Activated T-cell treated with anti-CD3 and anti-CD28 coated beads for 4 hours (primary cell): ENCODE measurements around the gene EPHB3.
"Not testable (repeated sequence)": the region's sequence is repeated elsewhere in the genome, so short reads cannot be mapped to it uniquely, and the experiment has no call there.

Experiments used
- DNase-seq: peaks from one replicate; pipeline ENCODE4 v3.0.0-alpha.2; 2020

Gene EPHB3

GRCh38 chr3:184601576-184602371 lies 40.2 kb downstream of the EPHB3 start:
- DNase-seq, result no peak

- DNase-seq, result no peak
Observed at GRCh38 chr3:184602372-184603150, 41.0 kb downstream of the EPHB3 start.

GRCh38 chr3:184603151-184604030 lies 41.8 kb downstream of the EPHB3 start:
- DNase-seq, result no peak

- DNase-seq, result no peak
Observed at GRCh38 chr3:184604039-184604601, 42.5 kb downstream of the EPHB3 start.

- DNase-seq, result no peak
Observed at GRCh38 chr3:184604615-184605290, 43.2 kb downstream of the EPHB3 start.

DNA sequence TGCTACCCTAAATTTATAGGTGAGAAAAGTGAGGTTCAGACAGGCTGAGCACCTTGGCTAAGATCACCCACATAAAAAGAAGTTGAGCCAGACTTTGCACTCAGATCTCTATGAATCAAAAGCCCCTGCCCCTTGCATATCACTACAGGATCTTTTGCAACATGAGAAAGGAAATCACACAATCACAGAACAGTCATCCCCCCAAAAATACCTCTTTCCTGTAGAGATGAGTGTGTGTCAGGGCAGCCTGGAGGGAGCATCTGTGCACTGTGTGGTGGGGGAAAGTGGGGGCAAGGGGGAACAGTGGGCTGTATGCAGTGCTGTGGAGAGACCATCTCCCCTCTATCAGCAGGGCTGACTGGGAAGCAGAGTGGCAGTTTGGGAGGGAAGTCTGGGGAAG lies 46.6 kb downstream of the EPHB3 start:
- DNase-seq, result no peak

- DNase-seq, result no peak
Observed at GRCh38 chr3:184609476-184610244, 48.1 kb downstream of the EPHB3 start.

DNA sequence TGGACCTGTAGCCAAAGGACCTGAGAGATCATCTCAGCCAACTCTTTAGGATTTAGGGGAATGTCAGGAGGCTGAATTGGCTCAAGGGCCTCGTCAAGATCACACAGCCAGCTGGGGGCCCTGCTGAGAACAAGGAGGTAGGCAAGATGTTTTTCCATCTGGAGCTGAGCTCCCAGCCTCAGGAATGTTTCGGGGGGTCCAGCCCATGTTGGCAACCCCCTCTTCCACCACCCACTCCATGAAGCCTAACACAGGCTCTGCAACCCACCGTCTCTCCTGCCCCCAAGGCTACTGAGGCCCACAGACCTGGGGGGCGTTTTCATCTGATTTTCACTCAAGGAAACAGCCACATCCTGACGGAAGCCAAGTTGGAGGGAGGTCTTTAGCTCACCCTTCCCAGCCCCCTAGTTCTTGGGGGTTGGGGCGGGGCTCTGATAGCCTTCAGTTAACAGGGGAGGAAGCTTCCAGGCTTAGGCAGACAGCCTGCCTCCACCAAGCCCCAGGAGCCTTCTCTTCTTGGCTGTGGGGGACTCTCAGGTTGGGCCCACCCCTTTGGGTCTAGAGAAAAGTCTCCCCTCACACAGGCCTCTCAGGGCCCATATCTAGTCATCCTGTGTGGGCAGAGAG lies 48.8 kb downstream of the EPHB3 start:
- no peak for DNase-seq

DNA sequence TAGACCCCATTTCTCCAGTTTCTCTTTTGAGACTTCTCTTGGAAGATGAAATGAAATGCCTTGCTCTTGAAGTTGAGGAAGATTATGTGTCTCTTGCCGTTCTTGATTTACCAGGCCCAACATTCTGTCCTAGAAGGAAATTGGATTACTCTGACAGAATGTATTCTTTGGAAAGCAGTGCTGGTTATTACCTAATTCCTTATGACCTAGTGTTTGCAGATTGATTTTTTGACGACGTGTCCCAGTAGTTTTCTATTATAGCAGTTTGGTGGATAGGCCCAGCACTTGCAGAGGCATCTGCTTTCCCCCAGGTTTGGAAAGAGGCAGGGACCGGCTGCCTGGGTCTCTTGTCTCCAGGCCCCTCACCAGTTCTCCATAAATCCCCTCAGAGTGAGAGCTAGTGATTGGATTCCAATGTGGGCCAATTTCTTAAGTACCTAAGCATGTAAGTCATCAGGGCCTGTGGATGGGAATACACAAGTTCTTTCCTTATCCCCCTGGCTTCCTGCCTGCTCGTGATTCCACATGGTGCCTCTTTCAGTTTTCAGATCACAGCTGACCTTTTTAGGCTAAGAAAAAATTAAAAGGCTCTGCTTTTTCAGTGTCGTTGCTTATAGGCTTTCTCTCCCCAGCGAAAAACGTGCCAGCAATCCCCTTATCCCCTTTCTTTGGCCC lies 50.2 kb downstream of the EPHB3 start:
- no peak for DNase-seq

- DNase-seq, result no peak
Observed at GRCh38 chr3:184615396-184615795, 53.8 kb downstream of the EPHB3 start.

DNA sequence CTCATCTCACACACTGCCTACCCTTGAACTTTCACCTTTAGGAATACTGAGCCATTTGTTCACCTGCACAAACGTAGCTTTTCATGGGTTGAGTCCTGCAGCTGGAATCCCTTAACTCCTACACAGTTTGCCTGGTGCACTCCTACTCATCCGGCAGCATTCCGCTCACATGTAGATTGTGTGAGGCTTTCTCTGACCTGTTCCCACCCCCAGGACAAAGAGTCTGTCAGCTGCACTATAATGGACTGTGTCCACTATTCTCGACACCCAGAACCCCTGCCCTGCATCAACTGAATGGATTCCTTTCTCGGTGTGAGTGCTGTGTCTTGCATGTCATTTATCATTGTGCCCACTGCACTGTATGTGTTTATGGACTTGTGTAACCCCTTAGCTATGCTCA lies 54.9 kb downstream of the EPHB3 start:
- DNase-seq, result no peak

- DNase-seq, result not testable (repeated sequence)
Observed at GRCh38 chr3:184617306-184617705, 55.7 kb downstream of the EPHB3 start.

DNA sequence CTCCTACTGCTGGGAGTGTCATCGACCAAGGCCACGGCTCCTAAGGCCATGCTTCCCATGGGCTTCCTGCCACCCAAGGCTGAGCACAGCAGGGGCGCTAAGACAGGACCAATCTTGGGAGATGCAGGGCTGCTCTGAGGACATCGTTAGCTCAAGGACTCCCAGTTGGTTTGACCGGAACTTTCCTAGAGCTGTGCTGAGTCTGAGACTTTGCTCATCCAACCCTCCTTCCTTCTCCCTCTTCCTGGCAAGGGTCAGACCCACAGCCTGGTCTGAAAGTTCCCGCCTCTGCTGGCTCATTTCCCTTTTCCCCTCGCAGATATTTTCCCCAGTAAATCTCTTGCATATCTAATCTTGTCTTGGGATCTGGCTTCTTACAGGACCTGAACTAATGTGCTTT lies 57.2 kb downstream of the EPHB3 start:
- no peak for DNase-seq

DNA sequence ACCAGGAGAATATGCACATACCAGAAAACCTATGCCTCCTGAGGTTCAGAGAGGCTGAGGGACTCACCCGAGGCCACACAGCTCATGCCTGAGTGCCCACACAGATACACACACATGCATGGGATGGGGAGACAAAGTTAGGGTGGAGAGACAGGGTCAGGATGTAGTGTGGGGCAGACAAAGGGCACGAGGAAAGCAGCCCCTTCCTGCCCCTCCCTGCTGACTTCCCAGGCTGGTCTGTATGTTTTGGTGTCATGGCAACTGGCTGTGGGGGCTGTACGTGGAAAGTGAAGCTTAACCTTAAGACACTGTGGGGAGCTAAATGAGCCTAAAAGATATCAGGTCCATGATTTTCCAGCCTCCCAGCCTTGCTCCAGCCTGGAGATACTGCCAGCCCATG lies 57.8 kb downstream of the EPHB3 start:
- DNase-seq, result no peak

GRCh38 chr3:184619787-184620430 lies 58.3 kb downstream of the EPHB3 start:
- no peak for DNase-seq

DNA sequence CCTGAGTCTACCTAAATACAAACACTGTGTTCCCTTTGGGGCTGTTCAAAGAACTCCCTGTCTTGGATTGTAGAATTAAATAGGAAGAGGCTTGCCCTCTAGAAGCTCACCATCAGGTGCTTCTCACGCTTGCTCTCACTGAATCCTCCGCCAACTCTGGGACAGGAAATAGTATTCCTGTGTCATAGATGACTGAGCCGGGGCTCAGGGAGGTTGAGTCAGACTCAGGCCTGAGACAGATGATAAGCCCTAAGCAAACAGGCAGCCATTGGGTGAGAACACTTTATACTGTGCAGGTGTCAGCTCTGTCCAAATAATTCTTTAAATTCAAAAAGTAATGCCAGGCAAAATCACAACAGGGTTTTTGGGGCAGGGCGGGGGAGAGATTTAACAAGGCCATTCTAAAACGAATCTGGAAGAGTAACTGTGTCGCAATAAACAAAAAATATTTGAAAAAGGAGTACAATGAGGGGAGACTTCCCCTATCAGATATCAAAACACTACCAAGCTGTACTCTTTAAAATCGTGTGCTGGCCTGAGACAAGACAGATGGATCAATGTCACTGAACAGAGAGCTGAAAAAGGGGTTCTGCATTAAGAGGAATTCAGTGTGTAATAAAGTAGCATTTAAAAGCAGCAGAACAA lies 59.0 kb downstream of the EPHB3 start:
- DNase-seq, result no peak

GRCh38 chr3:184622156-184622555 lies 60.6 kb downstream of the EPHB3 start:
- DNase-seq, result not testable (repeated sequence)

DNA sequence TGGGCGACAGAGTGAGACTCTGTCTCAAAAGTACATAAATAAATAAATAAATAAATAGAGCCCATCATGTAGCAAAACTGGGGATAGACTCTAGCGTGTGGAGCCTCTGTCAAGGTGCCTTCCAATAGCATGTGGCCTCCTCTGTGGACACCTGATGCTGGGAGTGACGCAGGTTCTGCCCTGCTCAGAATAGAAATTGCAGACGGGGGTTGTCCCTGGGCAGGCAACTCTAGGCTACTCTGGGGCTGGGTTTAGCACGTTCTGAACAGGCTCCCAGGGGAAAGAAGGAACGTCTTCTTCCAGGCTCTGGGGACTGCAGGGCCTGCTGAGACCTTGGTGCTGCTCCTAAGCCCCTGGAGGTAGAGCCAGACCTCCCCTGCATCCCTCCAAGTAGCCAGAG lies 65.3 kb downstream of the EPHB3 start:
- no peak for DNase-seq

DNA sequence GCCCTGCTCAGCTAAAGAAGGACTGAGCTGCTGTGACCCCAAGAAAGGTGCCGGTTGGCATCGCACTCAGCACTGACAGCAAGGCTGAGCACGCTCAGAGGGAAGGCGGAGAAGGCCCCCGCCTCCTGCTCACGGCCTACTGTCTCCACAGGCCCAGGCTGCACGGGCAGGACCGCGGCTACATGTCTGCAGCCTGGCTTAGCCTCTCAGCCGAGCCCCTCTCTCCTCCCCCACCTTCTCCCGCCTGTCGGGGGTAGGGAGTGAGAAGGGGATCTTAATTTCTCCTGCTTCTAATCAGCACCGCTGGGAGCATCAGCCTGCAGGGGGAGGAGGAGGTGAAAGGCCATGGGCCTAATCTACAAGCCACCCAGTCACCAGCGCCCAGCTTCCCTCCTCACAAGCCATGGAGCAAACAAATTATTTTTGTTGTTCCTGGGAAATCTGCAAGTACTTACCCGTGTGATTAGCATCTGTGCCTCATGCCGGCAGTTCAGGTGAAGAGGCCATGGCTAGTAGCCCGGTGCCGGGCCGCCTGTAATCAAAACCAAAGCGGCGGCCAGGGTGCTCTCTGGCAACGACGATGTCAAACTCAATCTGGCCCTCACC lies 68.1 kb downstream of the EPHB3 start:
- no peak for DNase-seq
